OCI-LY7 (cell line): ENCODE measurements around the gene PPP1R14B.

Experiments used
- CTCF ChIP-seq: fragments of 200-600 bp; sonication (generic); conservative IDR thresholded peaks from 2 replicates; pipeline ENCODE4 v1.5.1; 2014; ENCODE audit warnings: mild to moderate bottlenecking, antibody characterized with exemption, low read length, moderate library complexity, mixed read lengths
- EZH2phosphoT487 ChIP-seq: fragments of 200-600 bp; sonication (generic); IDR thresholded peaks from 2 replicates; pipeline ENCODE4 v1.6.1; 2018; ENCODE audit warnings: low read depth, borderline replicate concordance, mild to moderate bottlenecking, mixed run types, antibody characterized with exemption, low read length, moderate library complexity, mixed read lengths

- TF ChIP-seq CTCF: no peak
- no peak for TF ChIP-seq EZH2phosphoT487
Measured at GRCh38 chr11:64229090-64229743, 17.5 kb downstream of the PPP1R14B start.
